ENCODE results near the gene LUZP2. TPM values are rescaled to one million over a fixed set of nuclear protein-coding genes. Genes with fewer than 3 reads are reported as not detected.

LUZP2 gene
- total and polyA plus RNA-seq, 2 of the 8 experiments (the other 6 are each of a cell fraction or from before 2014, with no cell fraction given) = 0.79 to 1.5 TPM

DNA sequence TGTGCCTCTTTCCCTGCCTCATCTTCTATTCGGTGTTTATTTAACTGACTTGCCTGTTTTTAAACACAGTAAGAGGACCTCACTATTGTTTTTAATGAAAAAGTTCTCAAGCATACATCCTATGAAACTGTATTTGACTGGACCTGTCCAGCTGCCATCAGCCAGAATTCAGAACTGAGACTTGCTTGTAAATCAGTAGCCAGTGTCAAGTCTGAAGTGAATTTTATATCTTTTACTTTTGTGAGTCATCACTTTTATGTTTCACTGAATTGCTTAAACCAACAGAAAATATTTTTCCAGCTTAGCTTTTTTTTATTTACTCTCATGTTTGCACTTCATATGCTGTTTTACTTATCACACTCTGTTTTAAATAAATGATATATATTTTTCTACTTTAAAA lies 88.3 kb downstream of the LUZP2 start:
- no peak overlapping the region for H3K4me2 ChIP-seq (ENCODE audit: insufficient read depth in 1 of 2, low read depth in 2 of 2, low read length in 2 of 2)

More for the DNA sequence above, 88.3 kb downstream of the LUZP2 start:
- no peak overlapping the region for H3K18ac ChIP-seq (ENCODE audit: extremely low read depth, low read length)
- H3K4me1 ChIP-seq (replicated peaks in 1 of 4; ENCODE audit: control insufficient read depth in 3 of 4, insufficient read depth in 4 of 4, low read length in 3 of 4) = no peaks in the 10 kb centered on the region
- no peak overlapping the region for H4K8ac ChIP-seq (ENCODE audit: extremely low read depth, insufficient read depth, low read length)
- H2BK20ac ChIP-seq (ENCODE audit: low read length) = no peak overlapping the region
- FAIRE-seq (no peak), DNase-seq (ENCODE audit: low read depth in 1 of 2, low spot score in 2 of 2) (no peak)
- no peak overlapping the region for H3K14ac ChIP-seq (ENCODE audit: insufficient read length)
- H3K23ac ChIP-seq (ENCODE audit: insufficient read length) = no peak overlapping the region
- no peak overlapping the region for H3K27ac ChIP-seq (ENCODE audit: low read depth, low read length)
- no peak overlapping the region for H2AK5ac ChIP-seq (ENCODE audit: low read depth, low read length)
- no peak overlapping the region for H2BK12ac ChIP-seq (ENCODE audit: low read depth, low read length)
- no peaks in the 10 kb centered on the region for H3K23me2 ChIP-seq (ENCODE audit: low read depth, low read length)
- no peaks in the 10 kb centered on the region for H3K36me3 ChIP-seq (ENCODE audit: control insufficient read depth in 2 of 4, insufficient read depth in 4 of 4, low read length in 3 of 4)
- H2AFZ ChIP-seq (ENCODE audit: low read length) = no peak overlapping the region
- H3K9ac ChIP-seq (replicated peaks in 1 of 4; ENCODE audit: extremely low read depth in 1 of 4, low read depth in 3 of 4, low read length in 3 of 4) = no peak overlapping the region
- no peak overlapping the region for H2BK5ac ChIP-seq (ENCODE audit: low read depth, low read length)
- no peaks in the 10 kb centered on the region for H3K9me3 ChIP-seq (ENCODE audit: insufficient read depth in 2 of 2, low read depth in 1 of 2, low read length in 1 of 2)
- no peak overlapping the region for H4K91ac ChIP-seq (replicated peaks; ENCODE audit: insufficient read length, low read length)
- H3K4ac ChIP-seq (replicated peaks; ENCODE audit: insufficient read length, low read depth, low read length) = no peak overlapping the region
- ChIA-PET CTCF (ENCODE audit: partially characterized antibody) (no interaction called here), POLR2A (ENCODE audit: partially characterized antibody) (no interaction called here)
- TF ChIP-seq SUZ12 (IDR thresholded peaks at IDR 0.05; ENCODE audit: low read length) = no peak
- TF ChIP-seq CBX8 (IDR thresholded peaks at IDR 0.05; ENCODE audit: borderline replicate concordance, low read depth, low read length) = no peak
- no peak for TF ChIP-seq EZH2 (IDR thresholded peaks at IDR 0.05; ENCODE audit: low read depth, low read length, severe bottlenecking)
- H3K27me3 ChIP-seq (replicated peaks in 1 of 4; ENCODE audit: control insufficient read depth in 3 of 4, extremely low read depth in 1 of 4, insufficient read depth in 3 of 4, low read length in 3 of 4) = no peaks in the 10 kb centered on the region
- H4K20me1 ChIP-seq (replicated peaks in 1 of 2; ENCODE audit: control insufficient read depth in 1 of 2, insufficient read depth in 2 of 2, low read length in 2 of 2) = no peaks in the 10 kb centered on the region
- H3K4me3 ChIP-seq (ENCODE audit: extremely low read depth in 1 of 4, insufficient read depth in 2 of 4, low read depth in 3 of 4, low read length in 4 of 4) = no peak overlapping the region
- H3K56ac ChIP-seq (replicated peaks; ENCODE audit: insufficient read length, low read depth, low read length) = no peak overlapping the region
- H3K79me2 ChIP-seq (ENCODE audit: control insufficient read depth in 1 of 2, insufficient read depth in 2 of 2, low read length in 2 of 2) = no peaks in the 10 kb centered on the region
- no peaks in the 10 kb centered on the region for H3K79me1 ChIP-seq (ENCODE audit: low read depth, low read length)
- no peak overlapping the region for H4K5ac ChIP-seq (ENCODE audit: insufficient read length, low read depth, low read length)
- H2BK15ac ChIP-seq (ENCODE audit: low read length) = no peak overlapping the region
- H2BK120ac ChIP-seq (replicated peaks; ENCODE audit: low read depth, low read length) = no peak overlapping the region
- 100% methylated on average over 1 of the region's 1 CpG; no CpG with 5 or more reads in 1 of the 2 experiments for WGBS, 2 experiments (ENCODE audit: extremely low coverage in 1 of 2, insufficient coverage in 1 of 2, insufficient read length in 1 of 2, insufficient replicate concordance in 2 of 2, low coverage in 1 of 2, low lambda C conversion rate in 2 of 2, missing lambda C conversion rate in 1 of 2)

Data from H1 (cell line).